NCI-H1436 (cell line): Measurements from ENCODE around the gene TSR3.
"Not testable (repeated sequence)": the region's sequence is repeated elsewhere in the genome, so short reads cannot be mapped to it uniquely, and the experiment has no call there.

Experiments used
- DNase-seq: peaks from one replicate; lab custom pipeline; 2025; lab: John Stamatoyannopoulos, UW

TSR3 gene

GRCh38 chr16:1337486-1337885, 14.2 kb downstream of the TSR3 start:
- DNase-seq, result no peak

- DNase-seq, result no peak
Measured at GRCh38 chr16:1336619-1337018, 15.1 kb downstream of the TSR3 start.

- DNase-seq, result peak; percentile 7
Measured at GRCh38 chr16:1335996-1336395, 15.7 kb downstream of the TSR3 start.

GRCh38 chr16:1335211-1335971, 16.3 kb downstream of the TSR3 start:
- no peak for DNase-seq

- no peak for DNase-seq
Measured at GRCh38 chr16:1334739-1335138, 16.9 kb downstream of the TSR3 start.

- no peak for DNase-seq
Measured at GRCh38 chr16:1333854-1334700, 17.6 kb downstream of the TSR3 start.

- DNase-seq, result no peak
Measured at GRCh38 chr16:1333149-1333812, 18.4 kb downstream of the TSR3 start, which contains the start of gene BAIAP3. TSS of gene BAIAP3 (plus strand) at chr16:1333645. CDS start at chr16:1338550, 4,905 bp downstream.

- no peak for DNase-seq
Measured at GRCh38 chr16:1332618-1333148, 19.0 kb downstream of the TSR3 start.

GRCh38 chr16:1331712-1332617, 19.7 kb downstream of the TSR3 start:
- DNase-seq, result peak; percentile 27

- no peak for DNase-seq
Measured at GRCh38 chr16:1330931-1331711, 20.6 kb downstream of the TSR3 start.

GRCh38 chr16:1330260-1330914, 21.3 kb downstream of the TSR3 start:
- DNase-seq, result no peak

- not testable (repeated sequence) for DNase-seq
Measured at GRCh38 chr16:1328961-1329360, 22.7 kb downstream of the TSR3 start.

GRCh38 chr16:1328136-1328535, 23.5 kb downstream of the TSR3 start:
- DNase-seq, result not testable (repeated sequence)

GRCh38 chr16:1327619-1327947, 24.1 kb downstream of the TSR3 start:
- no peak for DNase-seq

- DNase-seq, result no peak
Measured at GRCh38 chr16:1326946-1327618, 24.6 kb downstream of the TSR3 start.

GRCh38 chr16:1326391-1326790, 25.3 kb downstream of the TSR3 start:
- DNase-seq, result no peak

GRCh38 chr16:1325673-1326371, 25.9 kb downstream of the TSR3 start:
- DNase-seq, result no peak

- no peak for DNase-seq
Measured at GRCh38 chr16:1325261-1325660, 26.4 kb downstream of the TSR3 start.

- DNase-seq, result no peak
Measured at GRCh38 chr16:1324286-1324826, 27.3 kb downstream of the TSR3 start.
